ENCODE measurements around the gene C11orf68.

The C11orf68 gene

GRCh38 chr11:65871811-65872548 lies 46.9 kb downstream of the C11orf68 start:
- H3K27ac ChIP-seq = no peak overlapping the region
- no peak for TF ChIP-seq CTCF (IDR thresholded peaks at IDR 0.05)
- no peak for TF ChIP-seq ZFX (IDR thresholded peaks at IDR 0.05; ENCODE audit: borderline replicate concordance)

- no peak for TF ChIP-seq CTCF (IDR thresholded peaks at IDR 0.05)
- no peak for TF ChIP-seq ZFX (IDR thresholded peaks at IDR 0.05; ENCODE audit: borderline replicate concordance)
- no peak overlapping the region for H3K27ac ChIP-seq
These were observed 47.9 kb downstream of the C11orf68 start for GRCh38 chr11:65870706-65871681.

DNA sequence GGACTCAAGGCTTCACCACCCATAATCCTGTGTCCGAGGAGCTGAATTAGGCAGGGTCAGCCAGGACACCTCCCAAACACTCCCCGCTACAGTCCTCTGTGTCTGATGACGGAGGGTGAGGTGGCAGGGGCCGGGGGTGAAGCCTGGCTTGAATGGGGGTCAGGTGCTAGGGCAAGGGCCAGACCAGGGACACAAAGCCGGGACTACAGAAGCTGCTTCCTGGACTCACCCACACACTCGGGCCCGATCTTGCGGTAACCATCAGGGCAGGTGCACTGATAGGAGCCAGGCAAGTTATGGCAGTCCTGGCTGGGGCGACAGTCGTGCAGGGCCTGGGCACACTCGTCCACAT lies 48.6 kb downstream of the C11orf68 start:
- H3K27ac ChIP-seq = no peak overlapping the region
- TF ChIP-seq ZFX (IDR thresholded peaks at IDR 0.05; ENCODE audit: borderline replicate concordance) (no peak), CTCF (IDR thresholded peaks at IDR 0.05) (no peak)

DNA sequence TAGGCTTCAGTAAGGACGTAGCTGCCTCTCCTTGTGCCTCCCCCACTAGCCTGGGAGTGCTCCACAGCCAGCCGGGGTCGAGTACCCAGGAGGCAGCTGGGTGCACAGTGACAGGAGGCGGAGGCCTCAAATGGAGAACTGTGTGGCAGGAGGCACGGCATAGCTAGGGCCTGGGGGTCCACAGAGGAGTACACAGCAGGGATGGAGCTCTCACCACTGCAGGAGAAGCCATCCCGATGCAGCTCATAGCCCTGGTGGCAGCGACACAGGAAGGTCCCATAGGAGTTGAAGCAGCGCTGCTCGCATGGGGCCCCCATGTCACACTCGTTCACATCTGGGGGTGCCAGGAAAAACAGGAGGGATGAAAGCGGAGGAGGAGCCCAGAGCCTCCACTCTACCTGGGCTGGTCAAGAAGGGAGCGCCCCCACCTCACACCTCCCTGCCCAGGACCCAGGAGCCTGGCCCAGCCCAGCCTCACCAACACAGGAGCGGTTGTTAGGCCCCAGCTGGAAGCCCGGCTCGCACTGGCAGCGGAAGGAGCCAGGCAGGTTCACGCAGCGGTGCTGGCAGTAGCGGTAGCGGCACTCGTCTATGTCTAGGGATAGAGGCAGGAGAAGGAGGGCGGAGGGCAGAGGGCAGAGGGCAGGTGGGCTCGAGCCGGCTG lies 49.1 kb downstream of the C11orf68 start:
- TF ChIP-seq CTCF (IDR thresholded peaks at IDR 0.05) (no peak), ZFX (IDR thresholded peaks at IDR 0.05; ENCODE audit: borderline replicate concordance) (no peak)

GRCh38 chr11:65868907-65869306 lies 50.0 kb downstream of the C11orf68 start:
- TF ChIP-seq ZFX (IDR thresholded peaks at IDR 0.05; ENCODE audit: borderline replicate concordance) = no peak
- TF ChIP-seq CTCF (IDR thresholded peaks at IDR 0.05) = no peak
- H3K27ac ChIP-seq = no peak overlapping the region

More for the DNA sequence above, 49.1 kb downstream of the C11orf68 start:
- H3K27ac ChIP-seq = no peak overlapping the region

- no peak overlapping the region; the same call in 1 of the 2 replicates for H3K27ac ChIP-seq
- TF ChIP-seq ZFX (IDR thresholded peaks at IDR 0.05; ENCODE audit: borderline replicate concordance) (no peak), CTCF (IDR thresholded peaks at IDR 0.05) (no peak)
These were observed 50.7 kb downstream of the C11orf68 start for GRCh38 chr11:65868076-65868667.

Data from 22Rv1 (cell line).